Measurements from ENCODE around the gene ADGRG1.

Gene ADGRG1

GRCh38 chr16:57620335-57621231, 7.8 kb upstream of the ADGRG1 start:
- no peak for DNase-seq (ENCODE audit: low read depth in 3 of 3)

GRCh38 chr16:57621521-57622271, 6.7 kb upstream of the ADGRG1 start:
- no peak for DNase-seq (ENCODE audit: low read depth in 3 of 3)

DNA sequence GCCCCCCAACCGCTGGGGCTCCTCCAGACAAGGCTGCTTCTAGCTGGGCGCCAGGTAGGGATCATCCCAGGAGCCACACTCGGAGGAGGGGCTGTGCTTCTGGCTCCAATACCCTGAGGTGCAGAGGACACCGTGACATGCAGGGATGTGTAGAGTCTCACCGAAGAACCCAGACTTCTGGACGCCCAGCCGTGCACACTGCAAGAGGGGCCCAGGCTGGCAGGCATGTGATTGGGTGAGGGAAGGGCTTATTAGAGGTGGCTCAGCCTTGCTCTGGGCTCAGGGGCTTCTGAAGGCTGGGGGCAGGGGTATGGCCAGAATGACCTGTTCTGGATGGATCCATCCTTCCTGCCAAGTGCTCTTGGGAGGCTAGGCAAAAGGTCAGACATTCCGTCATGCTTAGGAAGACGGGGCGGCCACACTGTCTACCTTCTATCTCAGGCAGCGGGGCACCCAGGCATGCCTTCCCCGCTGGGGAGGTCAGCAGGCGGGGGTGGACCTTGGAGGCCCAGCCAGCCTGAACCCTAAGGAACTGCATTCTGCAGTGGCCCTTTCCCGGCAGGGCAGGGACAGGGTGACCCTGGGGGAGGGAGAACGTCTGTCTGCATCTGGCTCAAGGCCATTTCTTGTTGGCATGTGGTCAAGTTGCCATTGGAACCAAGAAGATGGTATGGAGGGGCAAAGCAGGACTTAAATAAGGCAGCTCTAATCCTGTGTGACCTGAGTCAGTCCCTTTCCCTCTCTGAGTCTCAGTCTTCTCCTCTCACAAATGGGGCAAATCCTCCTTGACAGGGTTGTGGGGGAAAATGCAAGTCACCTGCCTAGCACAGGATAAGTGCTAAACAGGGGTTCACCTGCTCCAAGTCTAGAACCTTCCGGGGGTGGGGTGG, 5.8 kb upstream of the ADGRG1 start:
- DNase-seq (ENCODE audit: low read depth in 3 of 3), result no peak

DNA sequence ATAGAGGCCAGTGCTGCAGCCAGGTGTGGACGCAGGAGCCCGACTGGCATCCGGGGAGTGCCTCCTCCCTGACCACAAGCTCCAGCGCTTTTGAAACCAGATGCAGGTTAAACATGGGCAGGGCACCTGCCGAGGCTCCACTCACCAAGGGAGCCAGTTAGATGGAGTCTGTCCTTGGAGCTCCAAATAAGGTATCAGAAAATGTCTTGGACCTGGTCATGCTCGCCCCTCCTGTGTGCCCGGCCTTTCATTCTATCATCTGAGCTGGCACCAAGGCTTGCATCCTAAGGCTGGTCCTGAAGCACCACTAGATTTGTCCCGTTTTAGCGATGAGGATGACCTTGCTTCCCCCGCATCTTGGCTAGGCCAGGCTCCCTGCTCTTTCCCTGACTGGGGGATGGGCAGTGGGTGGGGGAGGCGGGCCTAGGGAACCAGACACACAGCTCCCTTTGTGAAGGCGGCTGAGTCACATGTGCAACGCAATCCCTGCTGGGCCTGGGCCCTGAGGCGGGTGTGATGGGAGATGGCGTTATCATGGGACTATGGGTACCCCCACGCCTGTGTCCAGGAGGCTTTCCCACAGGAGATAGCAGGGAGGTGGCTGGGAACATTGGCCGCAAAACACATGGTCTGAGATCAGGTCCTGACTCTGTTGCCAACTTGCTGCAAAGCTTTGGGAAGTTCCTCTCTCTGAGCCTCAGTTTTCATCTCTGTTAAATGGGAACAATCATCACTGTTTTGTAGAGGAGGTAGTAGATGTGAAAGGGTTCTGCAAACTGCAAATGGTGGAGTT, 5.0 kb upstream of the ADGRG1 start:
- no peak for DNase-seq (ENCODE audit: low read depth in 3 of 3)

- no peak for DNase-seq (ENCODE audit: low read depth in 3 of 3)
Measured at GRCh38 chr16:57624044-57624688, 4.3 kb upstream of the ADGRG1 start.

GRCh38 chr16:57624806-57625500, 3.5 kb upstream of the ADGRG1 start:
- DNase-seq (ENCODE audit: low read depth in 3 of 3), result no peak

- no peak for DNase-seq (ENCODE audit: low read depth in 3 of 3)
Measured at GRCh38 chr16:57626420-57627170, 1.8 kb upstream of the ADGRG1 start.

- no peak for DNase-seq (ENCODE audit: low read depth in 3 of 3)
Measured at GRCh38 chr16:57627184-57627871, 1.1 kb upstream of the ADGRG1 start.

DNA sequence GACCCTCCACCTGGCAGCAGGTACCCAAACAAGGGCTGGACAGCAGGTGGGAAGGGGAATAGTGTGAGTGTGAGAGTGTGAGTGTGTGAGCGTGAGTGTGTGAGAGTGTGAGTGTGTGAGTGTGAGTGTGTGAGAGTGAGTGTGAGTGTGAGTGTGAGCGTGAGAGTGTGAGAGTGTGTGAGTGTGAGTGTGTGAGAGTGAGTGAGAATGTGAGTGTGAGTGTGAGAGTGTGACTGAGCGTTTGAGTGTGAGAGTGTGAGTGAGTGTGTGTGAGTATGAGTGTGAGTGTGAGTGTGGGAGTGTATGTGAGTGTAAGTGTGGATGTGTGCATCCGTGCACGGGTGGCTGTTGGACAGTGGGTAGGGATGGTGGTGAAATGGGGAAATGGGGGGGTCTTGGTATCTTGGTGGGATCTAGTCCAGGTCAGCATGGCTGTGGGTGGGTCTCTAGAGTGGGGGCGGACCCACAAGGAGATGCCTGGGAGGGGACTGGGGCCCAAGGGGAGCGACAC, 408 bp downstream of the ADGRG1 start:
- no peak for DNase-seq (ENCODE audit: low read depth in 3 of 3)

GRCh38 chr16:57629516-57630406, 1.3 kb downstream of the ADGRG1 start:
- DNase-seq (ENCODE audit: low read depth in 3 of 3), result no peak

DNA sequence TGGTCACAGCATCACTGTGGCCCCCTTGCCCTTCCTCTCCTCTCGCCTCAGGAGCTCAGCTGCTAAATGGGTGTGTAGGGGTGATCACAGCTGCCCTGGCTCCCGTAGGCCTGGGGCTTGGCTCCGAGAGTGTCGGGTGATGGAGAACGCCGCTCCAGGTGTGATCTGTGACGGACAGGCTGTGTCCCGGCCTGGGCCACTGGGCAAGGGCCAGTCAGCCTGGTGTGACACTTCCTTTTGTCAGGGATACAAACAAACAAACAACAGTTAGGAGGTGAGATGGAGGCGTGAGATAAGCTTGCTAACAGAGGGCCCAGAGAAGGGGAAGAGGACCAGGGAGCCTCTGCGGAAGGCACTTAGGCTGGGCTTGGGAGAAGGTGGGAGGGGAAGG, 2.0 kb downstream of the ADGRG1 start:
- DNase-seq (ENCODE audit: low read depth in 3 of 3), result no peak

DNA sequence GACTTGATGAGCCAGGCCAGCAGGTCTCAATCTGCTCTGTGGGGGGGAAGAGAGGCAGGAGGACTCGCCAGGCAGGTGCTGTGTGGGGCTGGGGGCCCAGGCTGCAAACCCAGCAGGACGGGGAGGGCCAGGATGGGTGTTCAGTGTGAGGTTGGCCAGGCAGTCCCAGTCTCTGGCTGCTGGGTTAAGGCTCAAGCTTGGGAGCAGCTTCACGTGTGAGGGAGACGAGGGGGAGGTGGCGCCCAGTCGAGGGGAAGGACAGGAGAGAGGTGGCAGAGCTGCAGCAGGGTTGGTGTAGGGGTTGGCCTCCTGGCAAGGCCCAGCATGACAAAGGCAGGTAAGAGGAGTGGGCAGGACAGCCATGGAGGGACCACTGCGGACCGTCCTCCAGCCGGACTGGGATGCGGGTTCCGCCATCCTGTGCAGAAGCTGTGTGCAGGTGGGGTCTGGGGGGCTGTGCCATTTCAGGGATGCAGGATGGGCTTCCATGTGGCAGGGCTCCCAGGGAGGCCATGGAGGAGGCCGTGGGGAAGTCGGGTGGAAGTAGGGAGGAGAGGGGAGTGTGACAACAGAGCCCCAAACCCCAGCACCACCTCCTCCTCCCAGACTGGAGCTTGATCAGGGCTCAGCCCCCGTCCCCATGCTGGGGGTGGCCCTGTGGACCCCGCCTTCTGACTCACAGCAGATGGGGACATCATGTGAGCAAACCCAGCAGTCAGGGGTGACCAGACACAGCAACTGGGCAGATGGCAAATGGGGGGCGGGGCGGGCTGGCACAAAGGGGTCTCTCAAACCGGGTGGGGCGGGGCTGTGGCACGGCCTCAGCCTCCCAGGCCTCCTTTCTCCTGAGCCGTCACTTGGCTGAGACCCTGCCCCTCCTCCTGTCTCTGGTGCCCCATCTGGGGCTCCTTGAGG, 2.8 kb downstream of the ADGRG1 start:
- DNase-seq (ENCODE audit: low read depth in 3 of 3), result no peak

- no peak for DNase-seq (ENCODE audit: low read depth in 3 of 3)
Measured at GRCh38 chr16:57632568-57632967, 4.1 kb downstream of the ADGRG1 start.

DNA sequence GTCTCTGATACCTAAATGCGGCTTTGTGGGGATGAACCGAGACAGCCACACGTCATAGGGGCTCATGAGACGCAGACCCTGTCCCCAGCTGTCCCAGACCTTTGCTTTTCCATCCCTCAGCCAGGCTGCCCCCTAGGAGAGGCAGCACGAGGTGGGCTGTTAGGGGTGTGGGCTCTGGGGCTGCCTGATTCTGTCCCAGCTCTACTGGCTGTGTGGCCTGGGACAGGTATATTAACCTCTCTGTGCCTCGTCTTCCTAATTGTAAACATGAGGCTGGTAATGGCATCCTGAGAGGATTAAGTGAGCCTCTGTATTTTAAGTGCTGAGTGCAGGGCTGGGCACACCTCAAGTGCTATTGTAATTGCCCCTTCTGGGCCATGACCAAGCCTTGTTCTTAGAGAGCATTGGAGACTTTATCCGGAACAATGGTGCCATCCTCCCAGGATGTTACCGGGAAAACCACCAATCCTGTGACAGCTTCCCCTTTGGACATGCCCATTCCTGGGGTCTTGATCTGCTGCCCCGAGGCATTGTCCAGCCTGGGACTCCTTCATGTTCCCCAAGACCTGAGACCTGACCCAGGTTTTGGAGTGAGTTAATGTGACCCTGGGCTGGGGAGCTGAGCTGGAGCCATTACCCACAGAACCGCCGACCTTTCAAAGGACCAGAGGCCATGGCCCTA, 5.1 kb downstream of the ADGRG1 start:
- DNase-seq (ENCODE audit: low read depth in 3 of 3), result no peak

DNA sequence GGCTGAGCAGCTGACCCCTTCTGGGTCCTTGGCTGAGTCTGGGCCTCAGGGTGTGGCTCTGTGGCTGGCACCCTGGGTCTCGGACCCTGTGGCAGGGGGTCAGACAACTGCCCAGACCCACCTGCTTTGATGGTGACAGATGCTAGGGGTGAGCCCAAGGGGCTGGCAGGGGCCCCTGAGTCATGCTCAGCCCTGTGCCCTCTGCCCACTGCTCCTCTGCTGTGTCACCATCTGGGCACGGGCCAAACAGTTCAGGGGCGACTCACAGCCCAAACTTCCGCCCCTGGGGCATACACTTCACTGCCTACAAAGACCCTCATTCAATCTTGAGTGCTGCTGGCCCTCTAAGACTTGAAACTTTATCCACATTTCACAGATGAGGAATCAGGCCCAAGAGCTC, 5.7 kb downstream of the ADGRG1 start:
- no peak for DNase-seq (ENCODE audit: low read depth in 3 of 3)
